Hepatocyte (in vitro differentiated cells): Measurements from ENCODE around the gene UQCC2.

Experiments
- CTCF ChIP-seq: fragments of 200-600 bp; sonication (generic); IDR thresholded peaks from 2 replicates; pipeline ENCODE4 v1.5.1; 2016; ENCODE audit warnings: antibody characterized with exemption, mild to moderate bottlenecking; ENCODE audit not compliant: poor library complexity
- EZH2 ChIP-seq: fragments of 200-600 bp; sonication (generic); IDR thresholded peaks from 2 replicates; pipeline ENCODE4 v1.6.1; 2016; ENCODE audit warnings: antibody characterized with exemption, mild to moderate bottlenecking, borderline replicate concordance
- EZH2phosphoT487 ChIP-seq: fragments of 200-600 bp; sonication (generic); IDR thresholded peaks from one replicate; pipeline ENCODE4 v1.6.1; 2018; ENCODE audit warnings: antibody characterized with exemption, mild to moderate bottlenecking, low read depth, moderate library complexity; ENCODE audit not compliant: unreplicated experiment, severe bottlenecking

GRCh38 chr6:33721508-33721907 is 10.0 kb upstream of the UQCC2 start:
- TF ChIP-seq CTCF (no peak), EZH2 (no peak), EZH2phosphoT487 (no peak)
